Central memory CD8-positive, alpha-beta T cell (primary cell): ENCODE results near the gene CAPN15.
A peak's percentile ranks its signal among the peaks of the same experiment; 100 is the strongest.
"Not testable (repeated sequence)": the region's sequence is repeated elsewhere in the genome, so short reads cannot be mapped to it uniquely, and the experiment has no call there.

ENCODE experiments used
- ATAC-seq: fragments of 150-1000 bp; cut with Tn5 transposase; replicated peaks from 2 replicates; pipeline ENCODE4 v1.10.0; 2022; ENCODE audit warnings: mild to moderate bottlenecking, moderate FRiP score, moderate number of reproducible peaks; ENCODE audit not compliant: poor library complexity, severe bottlenecking; ENCODE audit errors: extremely low read depth
- DNase-seq, 2 donors: peaks; one replicate each; pipeline ENCODE4 v3.0.0; 2021; ENCODE audit warnings: low spot score in 2 of 2
- H3K27ac Mint-ChIP-seq: one replicate; pipeline ENCODE4 v1.8.0; 2022; ENCODE audit warnings: low read depth, mild to moderate bottlenecking, moderate library complexity, mixed read lengths
- H3K27me3 Mint-ChIP-seq: one replicate; pipeline ENCODE4 v1.8.0; 2022; ENCODE audit warnings: mixed read lengths
- H3K36me3 Mint-ChIP-seq: one replicate; pipeline ENCODE4 v1.8.0; 2022; ENCODE audit warnings: mild to moderate bottlenecking, moderate library complexity, mixed read lengths; ENCODE audit not compliant: insufficient read depth
- H3K4me1 Mint-ChIP-seq: one replicate; pipeline ENCODE4 v1.8.0; 2022; ENCODE audit warnings: mixed read lengths
- H3K4me3 Mint-ChIP-seq: one replicate; pipeline ENCODE4 v1.8.0; 2022; ENCODE audit warnings: mild to moderate bottlenecking, moderate library complexity, mixed read lengths
- H3K9me3 Mint-ChIP-seq: one replicate; pipeline ENCODE4 v1.8.0; 2022; ENCODE audit warnings: mixed read lengths

CAPN15 gene

GRCh38 chr16:497258-497657 is 30.3 kb upstream of the CAPN15 start:
- Mint-ChIP-seq H3K4me3 (no peak overlapping the region), H3K4me1 (peaks cover 7% of the 10 kb centered on the region), H3K36me3 (no peaks in the 10 kb centered on the region), H3K27me3 (no peaks in the 10 kb centered on the region), H3K9me3 (no peaks in the 10 kb centered on the region), H3K27ac (no peak overlapping the region)
- ATAC-seq, result no peak
- DNase-seq, result no peak

- Mint-ChIP-seq H3K4me3 (no peak overlapping the region), H3K4me1 (peaks cover 4% of the 10 kb centered on the region), H3K36me3 (no peaks in the 10 kb centered on the region), H3K27me3 (no peaks in the 10 kb centered on the region), H3K27ac (no peak overlapping the region), H3K9me3 (no peaks in the 10 kb centered on the region)
- ATAC-seq (no peak), DNase-seq (no peak)
These were observed 27.6 kb upstream of the CAPN15 start for GRCh38 chr16:499924-500323.

- Mint-ChIP-seq H3K4me3 (no peak overlapping the region), H3K36me3 (no peaks in the 10 kb centered on the region), H3K27ac (peak overlapping the region; percentile 19), H3K4me1 (no peaks in the 10 kb centered on the region), H3K9me3 (no peaks in the 10 kb centered on the region), H3K27me3 (no peaks in the 10 kb centered on the region)
- no peak for ATAC-seq
- no peak for DNase-seq
These were observed 26.8 kb upstream of the CAPN15 start for GRCh38 chr16:500709-501108.

- Mint-ChIP-seq H3K27me3 (no peaks in the 10 kb centered on the region), H3K4me3 (no peak overlapping the region), H3K27ac (no peak overlapping the region), H3K36me3 (no peaks in the 10 kb centered on the region), H3K9me3 (no peaks in the 10 kb centered on the region), H3K4me1 (no peaks in the 10 kb centered on the region)
- ATAC-seq, result no peak
- DNase-seq, result no peak
These were observed 25.2 kb upstream of the CAPN15 start for GRCh38 chr16:502179-502943.

- Mint-ChIP-seq H3K4me1 (no peaks in the 10 kb centered on the region), H3K27ac (no peak overlapping the region), H3K4me3 (no peak overlapping the region), H3K27me3 (no peaks in the 10 kb centered on the region), H3K9me3 (no peaks in the 10 kb centered on the region), H3K36me3 (no peaks in the 10 kb centered on the region)
- ATAC-seq, result no peak
- no peak for DNase-seq
These were observed 24.1 kb upstream of the CAPN15 start for GRCh38 chr16:503150-504071.

GRCh38 chr16:505479-506245 is 21.9 kb upstream of the CAPN15 start:
- Mint-ChIP-seq H3K4me3 (no peak overlapping the region), H3K9me3 (no peaks in the 10 kb centered on the region), H3K27ac (no peak overlapping the region), H3K4me1 (no peaks in the 10 kb centered on the region), H3K27me3 (no peaks in the 10 kb centered on the region), H3K36me3 (peaks cover 2% of the 10 kb centered on the region)
- DNase-seq (no peak), ATAC-seq (no peak)

GRCh38 chr16:506246-506546 is 21.3 kb upstream of the CAPN15 start:
- Mint-ChIP-seq H3K27ac (no peak overlapping the region), H3K9me3 (no peaks in the 10 kb centered on the region), H3K4me3 (no peak overlapping the region), H3K36me3 (peaks cover 2% of the 10 kb centered on the region), H3K4me1 (no peaks in the 10 kb centered on the region), H3K27me3 (no peaks in the 10 kb centered on the region)
- DNase-seq (no peak), ATAC-seq (no peak)

- not testable (repeated sequence) for DNase-seq, H3K4me1 Mint-ChIP-seq, H3K27me3 Mint-ChIP-seq, H3K27ac Mint-ChIP-seq, H3K4me3 Mint-ChIP-seq, ATAC-seq, H3K9me3 Mint-ChIP-seq, H3K36me3 Mint-ChIP-seq
These were observed 20.0 kb upstream of the CAPN15 start for GRCh38 chr16:507527-507926.

- no peak overlapping the region for H3K4me3 Mint-ChIP-seq
- H3K4me1 Mint-ChIP-seq, result no peaks in the 10 kb centered on the region
- no peaks in the 10 kb centered on the region for H3K9me3 Mint-ChIP-seq
- DNase-seq (no peak), ATAC-seq (no peak)
- peaks cover 2% of the 10 kb centered on the region for H3K36me3 Mint-ChIP-seq
- no peaks in the 10 kb centered on the region for H3K27me3 Mint-ChIP-seq
- no peak overlapping the region for H3K27ac Mint-ChIP-seq
These were observed 19.5 kb upstream of the CAPN15 start for GRCh38 chr16:507996-508395.

- H3K27me3 Mint-ChIP-seq, result no peaks in the 10 kb centered on the region
- H3K27ac Mint-ChIP-seq, result peak overlapping the region; percentile 59
- no peak for ATAC-seq
- H3K9me3 Mint-ChIP-seq, result no peaks in the 10 kb centered on the region
- no peak for DNase-seq
- H3K36me3 Mint-ChIP-seq, result peaks cover 2% of the 10 kb centered on the region
- no peaks in the 10 kb centered on the region for H3K4me1 Mint-ChIP-seq
- no peak overlapping the region for H3K4me3 Mint-ChIP-seq
These were observed 18.4 kb upstream of the CAPN15 start for GRCh38 chr16:508884-509736.

- ATAC-seq, result no peak
- H3K27me3 Mint-ChIP-seq, result no peaks in the 10 kb centered on the region
- no peaks in the 10 kb centered on the region for H3K9me3 Mint-ChIP-seq
- H3K36me3 Mint-ChIP-seq, result peaks cover 2% of the 10 kb centered on the region
- H3K4me3 Mint-ChIP-seq, result no peak overlapping the region
- no peak for DNase-seq
- no peak overlapping the region for H3K27ac Mint-ChIP-seq
- no peaks in the 10 kb centered on the region for H3K4me1 Mint-ChIP-seq
These were observed 17.3 kb upstream of the CAPN15 start for GRCh38 chr16:510066-510825.
